COR-L47 (cell line): ENCODE data around the gene VPS8.
"Not testable (repeated sequence)": the region's sequence is repeated elsewhere in the genome, so short reads cannot be mapped to it uniquely, and the experiment has no call there.

ENCODE experiments used
- DNase-seq: peaks from one replicate; lab custom pipeline; 2025; lab: John Stamatoyannopoulos, UW

Gene VPS8

GRCh38 chr3:184993394-184993793 is 181.4 kb downstream of the VPS8 start:
- no peak for DNase-seq

GRCh38 chr3:185003876-185004275 is 191.9 kb downstream of the VPS8 start:
- not testable (repeated sequence) for DNase-seq

GRCh38 chr3:185009650-185010049 is 197.7 kb downstream of the VPS8 start:
- no peak for DNase-seq

GRCh38 chr3:185017584-185017983 is 205.6 kb downstream of the VPS8 start:
- not testable (repeated sequence) for DNase-seq

- DNase-seq = not testable (repeated sequence)
These were observed 206.0 kb downstream of the VPS8 start for GRCh38 chr3:185017996-185018395.

GRCh38 chr3:185021256-185021655 is 209.3 kb downstream of the VPS8 start:
- no peak for DNase-seq

GRCh38 chr3:185024406-185024805 is 212.4 kb downstream of the VPS8 start:
- no peak for DNase-seq

- no peak for DNase-seq
These were observed 213.0 kb downstream of the VPS8 start for GRCh38 chr3:185024966-185025365.

GRCh38 chr3:185028121-185028520 is 216.2 kb downstream of the VPS8 start:
- no peak for DNase-seq

- no peak for DNase-seq
These were observed 217.1 kb downstream of the VPS8 start for GRCh38 chr3:185029086-185029485.

- no peak for DNase-seq
These were observed 218.4 kb downstream of the VPS8 start for GRCh38 chr3:185030399-185030798.

GRCh38 chr3:185030951-185031350 is 219.0 kb downstream of the VPS8 start:
- DNase-seq = no peak

GRCh38 chr3:185037801-185038200 is 225.8 kb downstream of the VPS8 start:
- no peak for DNase-seq

- no peak for DNase-seq
These were observed 228.5 kb downstream of the VPS8 start for GRCh38 chr3:185040425-185040824.

- DNase-seq = no peak
These were observed 229.6 kb downstream of the VPS8 start for GRCh38 chr3:185041540-185041939.

- no peak for DNase-seq
These were observed 230.5 kb downstream of the VPS8 start for GRCh38 chr3:185042312-185043050.

- no peak for DNase-seq
These were observed 234.2 kb downstream of the VPS8 start for GRCh38 chr3:185046164-185046515.

GRCh38 chr3:185046603-185047002 is 234.6 kb downstream of the VPS8 start:
- no peak for DNase-seq

GRCh38 chr3:185049710-185050109 is 237.7 kb downstream of the VPS8 start:
- no peak for DNase-seq

GRCh38 chr3:185051801-185052200 is 239.8 kb downstream of the VPS8 start:
- no peak for DNase-seq

- DNase-seq = no peak
These were observed 240.7 kb downstream of the VPS8 start for GRCh38 chr3:185052631-185053030.

- no peak for DNase-seq
These were observed 244.9 kb downstream of the VPS8 start for GRCh38 chr3:185056908-185057307.

- no peak for DNase-seq
These were observed 245.9 kb downstream of the VPS8 start for GRCh38 chr3:185057829-185058228.

- DNase-seq = no peak
These were observed 246.8 kb downstream of the VPS8 start for GRCh38 chr3:185058796-185059195.
